Measurements from ENCODE around the gene RAB6B.

Gene RAB6B

DNA sequence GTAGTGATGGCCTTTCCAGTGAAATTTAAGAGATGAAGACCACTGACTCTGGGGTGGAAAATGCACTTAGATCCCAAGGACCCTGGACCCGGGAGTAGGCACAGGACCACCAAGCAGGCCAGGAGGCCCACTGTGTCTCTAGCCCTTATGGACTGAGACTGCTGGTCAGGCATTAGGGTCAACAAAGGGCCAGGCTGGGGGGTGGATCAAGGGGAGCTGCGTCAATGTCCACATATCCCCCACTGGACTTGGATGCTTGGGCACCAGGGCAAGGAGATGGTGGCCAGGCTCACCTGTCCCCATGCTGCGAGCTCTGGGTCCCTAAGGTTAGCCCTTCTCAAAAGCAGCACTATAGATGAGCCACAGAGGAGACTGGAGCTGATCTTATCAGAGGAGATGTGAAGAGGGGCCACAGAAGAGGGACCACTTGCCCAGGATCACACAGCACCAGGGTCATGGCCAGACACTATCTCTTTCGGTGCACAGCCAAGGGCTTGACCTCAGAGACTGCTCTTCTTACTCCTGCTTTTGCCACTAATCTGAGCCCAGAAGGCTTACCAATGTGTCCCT, 14.7 kb downstream of the RAB6B start:
- no peak for DNase-seq (ENCODE audit: low read depth)

DNA sequence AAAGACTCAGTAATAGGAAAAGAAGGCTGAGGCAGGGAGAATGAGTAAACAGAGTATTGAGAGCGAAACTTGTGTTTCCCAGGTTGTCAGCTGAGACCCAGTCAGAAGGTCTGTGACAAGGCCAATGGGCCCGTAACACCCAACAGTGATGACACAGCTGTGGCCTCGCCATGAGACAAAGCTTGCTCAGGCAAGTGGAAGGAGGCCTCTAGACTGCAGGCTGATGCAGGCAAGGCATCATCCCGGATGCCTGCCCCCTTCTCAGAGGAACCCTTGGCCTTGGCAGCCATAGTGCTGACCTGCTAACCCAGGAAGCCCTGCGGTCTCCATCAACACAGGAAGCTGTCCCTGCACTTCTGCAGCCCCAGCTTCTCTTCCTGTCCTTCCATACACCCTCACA, 15.4 kb downstream of the RAB6B start:
- no peak for DNase-seq (ENCODE audit: low read depth)

DNA sequence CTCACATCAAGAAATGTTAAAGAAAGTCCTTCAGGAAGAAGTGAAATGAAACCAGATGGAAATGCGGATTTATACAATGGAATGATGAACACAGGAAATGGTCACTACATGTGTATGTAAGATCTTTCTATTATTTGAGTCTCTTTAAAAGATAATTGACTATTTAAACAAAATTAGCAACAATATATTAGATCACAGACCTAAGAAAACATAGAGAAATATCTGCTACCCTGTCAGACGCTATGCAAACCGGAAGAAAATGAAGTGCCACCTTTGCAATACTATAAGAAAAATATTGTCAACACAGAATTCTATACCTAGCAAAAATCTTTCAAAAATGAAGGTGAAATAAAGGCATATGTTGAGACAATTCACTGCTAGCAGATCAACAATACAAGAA, 17.2 kb downstream of the RAB6B start:
- DNase-seq (ENCODE audit: low read depth): no peak

DNA sequence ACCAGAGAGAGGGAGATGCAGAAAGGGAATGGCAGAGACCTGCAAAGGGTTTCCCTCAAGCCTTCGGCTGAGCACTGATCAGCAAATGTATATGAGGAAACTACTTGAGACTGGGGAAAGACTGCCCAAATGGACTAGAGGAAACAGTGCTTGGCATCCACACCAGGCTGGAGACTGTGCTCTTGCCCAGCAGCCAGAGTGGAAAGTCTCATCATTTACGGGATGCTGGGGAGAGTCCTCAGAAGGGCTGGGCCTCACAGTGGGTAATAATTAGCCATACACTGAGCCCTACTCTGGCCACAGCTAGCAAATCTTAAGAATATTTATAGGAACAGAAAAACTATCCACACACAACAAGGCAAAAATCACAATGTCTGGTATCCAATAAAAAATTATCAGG, 18.5 kb downstream of the RAB6B start:
- DNase-seq (ENCODE audit: low read depth): no peak

DNA sequence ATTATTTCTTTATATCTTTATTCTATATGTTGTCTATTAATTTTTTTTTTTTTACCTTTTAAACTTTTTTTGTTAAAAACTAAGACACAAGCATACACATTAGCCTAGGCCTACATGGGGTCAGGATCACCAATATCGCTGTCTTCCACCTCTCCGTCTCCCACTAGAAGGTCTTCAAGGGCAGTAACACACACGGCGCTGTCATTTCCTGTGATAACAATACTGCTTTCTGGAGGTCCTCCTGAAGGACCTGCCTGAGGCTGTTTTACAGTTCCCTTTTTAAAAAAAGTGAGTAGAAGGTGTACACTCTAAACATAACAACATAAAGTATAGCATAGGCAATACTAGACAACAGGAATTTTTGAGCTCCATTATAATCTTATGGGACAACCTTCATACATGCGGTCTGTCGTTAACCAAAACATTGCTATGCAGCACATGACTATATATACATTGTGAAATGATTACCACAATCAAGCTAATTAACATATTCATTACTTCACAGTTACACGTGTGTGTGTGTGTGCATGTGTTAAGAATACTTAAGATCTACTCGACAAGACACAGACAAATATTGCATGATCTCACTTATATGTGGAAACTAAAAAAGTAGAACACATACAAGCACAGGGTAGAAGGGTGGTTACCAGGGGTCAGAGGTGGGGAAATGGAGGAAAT, 20.8 kb downstream of the RAB6B start:
- no peak for DNase-seq (ENCODE audit: low read depth)

DNA sequence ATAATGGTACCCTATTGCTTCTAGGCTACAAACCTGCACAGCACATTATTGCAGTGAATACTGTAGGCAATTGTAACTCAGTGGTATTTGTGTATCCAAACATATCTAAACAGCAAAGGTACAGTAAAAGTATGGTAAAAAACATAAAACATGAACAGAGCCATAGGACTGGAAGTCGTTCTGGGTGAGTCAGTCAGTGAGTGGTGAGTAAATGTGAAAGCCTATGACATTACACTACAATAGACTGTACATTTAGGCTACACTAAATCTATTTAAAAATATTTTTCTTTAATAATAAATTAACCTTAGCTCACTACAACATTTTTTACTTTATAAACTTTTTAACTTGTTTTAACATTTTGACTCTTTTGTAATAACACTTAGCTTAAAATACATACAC, 21.3 kb downstream of the RAB6B start:
- no peak for DNase-seq (ENCODE audit: low read depth)

DNA sequence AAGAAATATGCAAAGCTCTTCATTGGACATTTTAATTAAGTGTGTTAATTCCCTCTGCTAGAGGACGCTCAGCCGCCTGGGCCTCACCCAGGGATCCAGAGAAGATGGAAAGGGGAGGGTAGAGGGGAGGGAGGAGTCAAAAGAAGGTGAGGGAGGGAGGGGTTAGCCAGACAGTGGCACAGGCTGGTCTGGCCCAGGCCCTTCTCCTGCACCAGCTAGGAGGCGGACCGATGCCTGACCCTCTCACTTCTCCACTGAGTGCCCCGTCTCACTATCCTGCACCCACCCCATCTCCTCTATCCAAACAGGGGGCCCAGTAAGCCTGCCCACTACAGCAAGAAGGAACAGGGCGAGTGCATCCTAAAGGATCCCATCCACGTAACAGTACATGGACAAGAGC, 22.9 kb downstream of the RAB6B start:
- DNase-seq (ENCODE audit: low read depth): no peak

DNA sequence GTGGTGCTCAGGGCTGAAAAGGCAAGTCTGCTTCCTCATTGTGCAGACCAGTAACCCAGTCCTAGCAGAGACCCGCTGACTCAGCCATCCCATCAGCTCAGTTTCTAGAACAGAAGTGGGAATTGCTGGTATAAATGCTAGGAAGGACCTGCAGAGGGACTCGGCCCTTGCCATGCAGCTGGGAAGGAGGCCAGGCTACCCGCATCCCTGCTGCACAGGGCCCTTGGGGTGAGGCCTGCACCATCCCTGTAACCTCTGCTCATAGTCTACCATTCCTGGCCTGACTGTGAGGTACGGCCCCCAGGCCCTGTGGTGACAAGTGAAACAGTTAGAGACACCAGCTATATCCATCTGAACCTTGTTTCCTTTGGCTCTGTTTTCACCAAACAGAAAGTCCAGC, 23.5 kb downstream of the RAB6B start:
- DNase-seq (ENCODE audit: low read depth): no peak

DNA sequence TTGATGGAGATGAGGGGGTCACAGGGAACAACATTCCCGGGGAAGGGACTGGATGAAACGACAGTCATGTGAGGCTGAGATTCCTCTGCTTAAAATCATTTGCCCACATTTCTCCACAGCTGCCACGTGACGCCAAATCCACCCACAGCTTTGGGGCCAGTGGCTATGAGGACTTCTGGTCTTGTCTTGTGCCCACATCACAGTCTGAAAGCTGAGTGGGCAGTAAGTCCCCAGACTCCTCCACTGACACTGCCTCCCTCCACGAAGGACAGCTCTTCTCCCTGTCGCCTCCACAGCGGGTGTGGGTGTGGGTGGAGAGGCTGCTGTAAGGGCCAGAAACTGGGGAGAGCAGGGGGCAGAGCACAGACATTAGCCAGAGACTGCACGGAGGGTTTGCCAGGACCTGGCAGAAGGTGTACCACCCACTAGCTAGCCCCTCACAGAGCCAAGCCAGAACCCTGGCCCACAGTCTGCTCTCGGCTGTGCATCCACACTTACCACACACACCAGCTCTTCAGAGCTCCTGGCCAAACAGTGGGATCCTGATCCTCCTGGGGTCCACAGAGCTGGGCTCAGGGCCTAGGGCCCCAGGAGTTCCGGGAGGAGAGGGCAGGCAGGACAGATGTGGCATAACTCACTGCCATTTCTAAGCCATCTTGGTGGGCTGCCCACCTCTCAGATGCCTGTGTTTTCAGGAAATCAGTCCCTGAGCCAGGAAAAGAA, 24.2 kb downstream of the RAB6B start:
- no peak for DNase-seq (ENCODE audit: low read depth)

DNA sequence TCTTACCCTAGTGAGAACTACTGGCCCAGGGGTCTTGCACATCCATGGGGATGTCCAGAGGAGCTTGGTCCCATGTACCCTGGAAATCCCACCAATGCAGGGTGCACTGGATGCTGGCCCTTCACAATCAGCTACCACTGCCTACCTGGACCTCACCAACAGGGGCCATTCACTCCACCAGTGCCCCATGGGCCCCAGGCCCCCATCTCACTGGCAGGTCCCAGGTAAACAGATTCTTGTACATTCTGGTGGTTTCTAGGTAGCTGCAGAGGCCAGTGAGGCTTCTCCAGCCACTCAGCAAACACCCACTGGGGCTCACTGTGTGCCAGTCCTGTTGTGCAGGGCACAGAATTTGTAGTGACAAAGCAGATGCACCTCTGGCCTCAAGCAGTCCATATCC, 24.9 kb downstream of the RAB6B start:
- DNase-seq (ENCODE audit: low read depth): no peak

DNA sequence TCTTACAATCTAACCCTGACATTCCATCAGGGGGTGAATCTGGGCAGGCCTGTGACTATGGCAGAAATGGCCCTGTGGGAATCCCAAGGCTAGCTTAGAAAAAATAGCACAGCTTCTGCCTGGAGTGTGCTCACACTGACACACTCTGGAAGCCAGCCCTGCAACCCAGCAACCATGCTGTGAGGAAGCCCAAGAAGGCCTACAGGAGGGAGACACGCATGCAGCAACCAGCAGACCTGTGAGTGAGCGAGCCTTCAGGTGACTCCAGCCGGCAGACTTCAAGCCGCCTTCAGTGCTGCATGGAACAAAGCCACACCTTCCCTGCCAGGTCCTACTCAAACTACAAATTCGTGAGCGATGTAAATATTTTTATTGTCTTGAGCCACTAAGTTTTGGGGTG, 26.1 kb downstream of the RAB6B start:
- DNase-seq (ENCODE audit: low read depth): no peak

DNA sequence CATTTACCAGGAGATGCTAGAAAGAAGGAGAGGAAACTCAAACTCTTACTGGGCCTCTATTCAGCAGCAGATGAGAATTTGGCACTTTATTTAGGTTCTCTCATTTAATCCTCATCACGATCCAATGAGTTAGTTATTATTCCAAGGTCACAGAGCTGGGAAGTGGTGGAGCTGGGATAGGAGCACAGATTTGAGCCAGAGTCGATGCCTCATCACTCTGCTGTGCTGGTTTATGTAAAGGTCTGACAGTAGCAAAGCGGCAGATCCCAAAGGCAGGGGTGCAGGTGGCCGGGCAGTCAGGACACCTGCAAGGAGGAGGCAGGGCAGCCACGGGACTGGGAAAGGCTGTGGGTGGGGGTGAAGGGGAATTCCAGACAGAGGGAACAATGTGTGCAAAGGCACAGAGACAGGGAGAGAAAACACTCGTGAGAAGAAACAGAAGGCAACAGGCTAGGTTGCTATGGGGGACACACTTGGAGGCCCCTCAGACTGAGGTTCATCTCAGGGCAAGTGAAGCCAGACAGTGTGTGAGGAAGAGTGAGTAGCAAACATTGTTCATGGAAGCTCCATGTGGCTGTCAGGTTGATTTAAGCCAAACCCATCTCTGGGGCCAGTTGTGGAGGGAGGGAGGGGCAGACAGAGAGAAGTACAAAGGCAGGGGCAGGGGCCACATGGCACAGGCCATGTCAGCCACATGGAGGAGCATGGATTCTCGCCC, 26.8 kb downstream of the RAB6B start:
- DNase-seq (ENCODE audit: low read depth): no peak

DNA sequence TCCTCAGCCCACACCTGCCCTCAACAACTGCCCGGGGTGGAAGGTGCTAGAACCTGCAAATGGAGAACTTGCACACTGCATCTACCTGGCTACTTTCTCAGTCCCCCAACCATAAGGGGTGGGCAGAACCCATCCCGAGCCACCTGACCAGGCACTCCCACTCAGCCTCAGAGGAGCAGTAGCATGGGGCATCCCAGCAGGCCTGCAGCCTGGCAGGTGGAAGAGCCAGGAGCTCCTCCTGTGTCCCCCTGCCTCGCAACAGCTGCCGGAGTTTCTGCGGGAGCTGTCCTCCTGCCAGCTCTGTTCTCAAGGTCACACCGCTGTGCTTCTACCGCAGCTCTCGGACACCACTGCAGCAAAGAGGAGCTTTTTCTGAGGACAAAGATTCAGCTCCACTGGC, 27.5 kb downstream of the RAB6B start:
- no peak for DNase-seq (ENCODE audit: low read depth)

DNA sequence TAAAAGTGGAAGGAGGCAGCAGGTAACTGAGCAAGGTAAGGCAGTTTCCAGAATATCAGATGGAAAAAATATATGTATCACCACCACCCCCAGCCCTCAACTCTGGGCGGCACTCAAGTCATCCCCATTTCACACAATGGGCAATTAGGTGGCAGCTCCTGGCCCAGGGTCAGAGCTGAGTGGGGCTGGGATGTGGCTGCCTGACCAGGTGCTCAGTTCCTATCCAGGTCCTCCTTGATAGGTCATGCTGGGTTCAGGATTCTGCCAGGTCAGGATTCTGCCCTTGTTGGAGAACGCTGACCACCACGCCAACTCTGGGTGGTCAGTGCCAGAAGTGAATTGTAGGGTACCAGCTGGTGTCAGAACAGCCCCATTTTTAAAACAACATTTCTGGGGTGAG, 29.5 kb downstream of the RAB6B start:
- DNase-seq (ENCODE audit: low read depth): no peak

DNA sequence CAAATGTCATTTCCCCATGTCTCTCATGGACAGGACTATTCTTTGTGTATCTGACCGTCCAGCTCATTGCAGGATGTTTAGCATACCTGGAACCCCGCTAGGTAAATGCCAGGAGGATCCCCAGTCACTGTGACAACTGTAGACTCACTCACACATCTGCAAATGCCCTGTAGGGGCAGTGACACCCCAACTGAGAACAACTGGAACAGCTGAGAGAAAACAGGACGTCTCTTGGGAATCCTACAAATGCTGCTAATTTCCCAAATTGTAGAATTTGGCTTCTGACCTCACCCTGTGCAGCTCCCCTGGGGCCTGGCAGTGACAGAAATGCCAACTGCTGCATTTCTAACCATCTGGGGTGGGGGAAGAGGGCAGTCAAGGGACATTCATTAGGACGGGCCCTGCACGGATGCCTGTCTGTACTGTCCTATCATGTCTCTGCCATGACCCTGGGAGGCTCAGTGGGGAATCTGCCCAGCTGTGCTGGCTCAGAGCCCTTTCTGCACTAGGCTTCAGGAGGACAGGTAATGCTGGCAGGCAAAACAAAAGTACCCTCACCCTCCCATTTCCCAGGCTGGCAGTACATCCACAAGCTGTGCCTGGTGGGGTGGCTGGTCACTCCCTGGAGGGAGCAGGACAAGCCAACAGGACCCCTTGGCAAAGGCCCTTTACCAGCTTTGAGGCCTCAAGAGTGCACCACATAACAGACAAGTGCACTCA, 30.4 kb downstream of the RAB6B start:
- no peak for DNase-seq (ENCODE audit: low read depth)

DNA sequence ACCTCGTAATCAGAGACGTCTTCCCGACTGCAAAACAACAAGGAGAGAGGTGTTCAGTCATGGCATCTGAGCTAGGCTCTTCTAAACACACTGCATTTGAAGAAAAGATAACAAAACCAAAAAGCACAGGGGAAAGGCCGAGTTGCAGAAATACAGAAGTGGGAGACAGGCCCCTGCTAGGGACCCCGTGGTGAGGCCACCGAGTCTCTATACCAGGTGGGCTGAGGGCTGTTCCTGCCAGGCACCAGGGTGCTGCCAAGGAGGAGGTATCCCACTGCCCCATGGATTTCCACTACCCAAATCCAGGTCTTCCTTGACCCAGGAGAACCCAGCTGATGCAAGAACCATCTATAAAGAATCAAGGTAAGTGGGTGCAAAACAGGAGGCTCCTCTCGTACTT, 31.1 kb downstream of the RAB6B start:
- no peak for DNase-seq (ENCODE audit: low read depth)

DNA sequence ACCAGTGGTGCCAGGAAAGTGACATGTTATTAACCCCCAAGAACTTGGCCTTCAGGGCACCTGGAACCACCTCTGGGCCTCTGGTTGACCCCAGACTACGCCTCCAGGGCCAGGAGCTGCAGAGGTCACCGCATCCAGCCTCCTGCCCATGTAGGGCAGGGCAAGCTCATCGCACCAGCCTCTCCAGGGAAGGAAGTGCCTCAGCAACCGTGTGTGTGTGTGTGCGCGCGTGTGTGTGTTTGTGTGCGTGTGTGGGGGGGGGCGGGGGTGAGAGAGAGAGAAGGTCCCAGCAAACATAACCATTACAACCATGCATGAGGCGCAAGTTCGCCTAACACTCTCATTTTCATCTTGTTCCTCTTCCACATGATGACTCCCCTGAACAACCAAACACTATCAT, 31.8 kb downstream of the RAB6B start:
- DNase-seq (ENCODE audit: low read depth): no peak

DNA sequence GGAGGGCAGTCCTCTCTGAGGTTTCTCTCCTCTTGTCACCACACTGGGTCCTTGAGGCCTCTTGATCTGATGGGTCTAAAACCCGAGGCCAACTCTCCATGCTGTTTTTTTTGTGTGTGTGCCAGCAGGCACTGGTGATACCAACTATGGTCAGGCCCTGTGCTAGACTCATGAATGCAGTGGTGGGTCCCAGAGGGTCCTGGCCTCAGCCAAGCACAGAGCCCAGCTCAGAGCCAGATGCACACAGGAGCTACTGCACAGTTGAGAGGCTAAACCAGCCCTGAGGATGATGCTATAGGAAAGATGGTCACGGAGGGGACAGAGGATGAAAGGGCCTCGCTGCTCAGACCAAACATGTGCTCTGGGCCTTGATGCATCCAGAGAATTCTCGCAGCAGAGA, 33.5 kb downstream of the RAB6B start:
- no peak for DNase-seq (ENCODE audit: low read depth)

DNA sequence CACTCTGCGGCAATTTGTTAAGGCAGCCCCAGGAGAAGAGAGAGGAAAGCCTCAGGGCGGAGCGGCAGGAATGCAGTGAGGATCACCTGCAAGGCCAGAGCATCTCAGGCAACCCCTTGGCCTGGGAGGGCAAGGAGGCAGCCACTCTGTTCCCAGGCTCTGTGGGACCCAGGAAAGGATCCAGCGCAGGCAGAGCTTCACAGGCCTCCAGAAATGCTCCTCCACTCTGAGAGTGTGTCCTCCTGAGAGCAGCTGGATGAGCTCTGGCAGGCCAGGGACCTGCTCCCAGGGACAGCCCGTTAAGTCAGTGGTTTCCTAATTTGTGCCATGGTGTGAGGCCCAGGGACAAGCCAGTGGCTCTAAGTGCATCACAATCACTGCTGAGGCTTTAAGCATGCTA, 35.2 kb downstream of the RAB6B start:
- DNase-seq (ENCODE audit: low read depth): no peak

DNA sequence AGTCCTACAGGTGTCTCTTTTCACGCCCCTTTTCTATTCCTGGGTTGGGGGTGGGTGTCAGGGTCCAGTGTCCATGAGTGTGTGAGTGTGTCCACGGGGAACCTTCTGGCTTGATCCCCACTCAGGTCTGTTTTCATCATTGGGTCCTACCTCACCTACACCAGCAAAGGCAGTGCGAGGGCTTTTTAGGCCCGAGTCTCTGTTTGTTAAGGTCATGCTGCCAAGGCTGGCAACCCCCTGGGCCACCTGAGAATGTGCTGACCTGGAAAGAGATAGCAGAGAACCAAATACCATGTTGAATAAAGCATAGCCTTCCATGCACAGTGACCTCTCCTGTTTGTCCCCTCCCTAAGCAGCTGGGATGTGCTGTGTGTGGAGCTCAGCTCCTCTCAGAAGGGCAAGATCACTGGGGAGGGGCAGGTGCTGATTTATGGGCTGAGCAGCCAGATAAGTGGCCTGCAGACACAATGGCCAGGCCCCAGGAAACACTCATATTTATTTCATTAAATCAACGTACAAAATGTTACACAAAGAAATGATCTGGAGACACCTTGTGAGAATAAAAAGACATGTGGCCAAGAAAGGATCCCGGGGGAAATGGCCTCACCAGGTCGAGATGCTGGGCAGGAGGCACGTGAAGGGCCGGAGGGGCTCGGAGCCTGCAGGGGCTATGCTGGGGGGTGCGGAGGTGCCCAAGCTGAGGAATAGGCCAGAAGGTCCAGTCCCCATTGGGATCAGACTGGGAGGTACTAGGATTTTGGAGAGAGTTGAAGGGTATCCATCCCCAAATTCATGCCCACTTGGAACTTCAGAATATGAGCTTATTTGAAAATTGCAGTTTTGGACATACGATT, 36.1 kb downstream of the RAB6B start:
- DNase-seq (ENCODE audit: low read depth): no peak

DNA sequence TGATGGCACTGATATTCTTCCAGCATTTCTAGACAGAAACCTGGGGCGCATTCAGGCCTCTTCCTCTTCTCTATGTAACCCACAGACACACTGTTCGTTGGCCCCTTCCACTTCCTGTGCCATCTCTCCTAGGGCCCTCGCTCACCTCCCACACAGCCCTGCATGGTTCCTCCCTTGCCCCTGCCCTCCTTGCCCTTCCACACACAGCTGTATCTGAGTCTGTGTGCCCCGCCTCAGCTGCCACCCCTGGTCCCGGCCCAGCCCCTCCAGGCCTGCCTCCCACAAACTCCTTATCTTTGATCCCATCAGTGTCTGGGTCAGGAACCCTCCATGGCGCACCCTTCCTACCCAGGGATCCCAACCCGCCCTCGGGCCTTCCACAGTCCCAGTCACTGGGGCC, 37.9 kb downstream of the RAB6B start:
- DNase-seq (ENCODE audit: low read depth): no peak

DNA sequence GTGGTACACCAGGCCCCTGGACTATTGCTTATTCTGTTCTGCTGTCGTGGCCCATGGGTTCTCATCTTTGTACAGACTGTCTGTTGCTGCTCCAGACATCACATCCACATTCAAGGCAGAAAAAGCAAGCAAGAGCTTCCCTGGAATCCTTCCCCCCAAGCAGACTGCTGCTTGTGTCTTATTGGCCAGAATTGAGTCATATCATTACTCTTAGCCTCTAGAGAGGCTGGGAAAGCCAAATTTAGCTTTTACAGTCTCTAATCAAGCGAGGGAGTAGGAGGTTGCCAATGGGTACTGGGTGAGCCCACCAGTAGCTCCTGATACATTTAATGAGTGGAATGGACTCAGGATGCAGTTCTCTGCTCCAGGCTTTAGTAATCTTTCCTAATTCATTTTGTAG, 39.4 kb downstream of the RAB6B start:
- DNase-seq (ENCODE audit: low read depth): no peak

All from stimulated activated CD8-positive, alpha-beta memory T cell treated with anti-CD3 and anti-CD28 coated beads, Interleukin-7, amount 100 ng/mL, for 24 hours (primary cell).